ENCODE results near the gene CACNA1H. TPM values are rescaled to one million over a fixed set of nuclear protein-coding genes. Genes with fewer than 3 reads are reported as not detected.
"Not testable (repeated sequence)": the region's sequence is repeated elsewhere in the genome, so short reads cannot be mapped to it uniquely, and the experiment has no call there.

Gene CACNA1H
- total and polyA plus RNA-seq, 2 of the 8 experiments (the other 6 are each of a cell fraction or from before 2014, with no cell fraction given), result 14.0 to 28.7 TPM

DNA sequence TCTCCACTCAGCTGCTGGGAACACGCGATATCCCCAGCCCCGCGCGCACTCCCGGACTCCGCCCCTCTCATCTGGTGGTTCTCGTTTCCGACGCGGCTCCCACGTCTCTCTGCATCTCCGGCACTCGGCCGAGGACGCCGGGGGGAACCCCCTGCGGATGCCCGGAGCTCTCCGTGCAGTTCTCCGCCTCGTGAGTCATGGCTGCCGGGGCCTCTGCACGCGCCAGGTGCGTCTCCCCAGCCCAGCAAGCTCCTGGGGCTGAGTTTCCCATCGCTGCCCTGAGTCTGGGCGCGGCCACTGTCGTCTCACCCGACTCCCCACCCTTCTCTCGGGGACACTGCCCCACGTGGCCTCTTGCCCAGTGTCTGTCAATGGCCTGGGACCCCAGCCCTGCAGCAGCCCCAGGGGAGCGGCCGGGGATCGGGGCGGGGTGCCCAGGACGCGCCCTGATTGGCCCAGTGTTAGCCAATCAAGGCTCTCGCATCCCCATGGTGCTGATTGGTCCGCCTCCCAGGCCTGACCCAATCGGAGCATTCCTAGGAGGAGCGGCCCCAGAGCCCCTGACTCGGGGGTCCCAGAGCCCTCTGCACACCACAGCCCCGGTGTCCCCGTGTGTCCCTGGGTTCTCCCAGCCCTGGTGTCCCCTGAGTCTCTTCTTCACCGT is 100.9 kb downstream of the CACNA1H start:
- H4K20me1 ChIP-seq (replicated peaks in 1 of 2; ENCODE audit: control insufficient read depth in 1 of 2, insufficient read depth in 2 of 2, low read length in 2 of 2); H3K27me3 ChIP-seq (replicated peaks in 1 of 4; ENCODE audit: control insufficient read depth in 3 of 4, extremely low read depth in 1 of 4, insufficient read depth in 3 of 4, low read length in 3 of 4); H3K23ac ChIP-seq (ENCODE audit: insufficient read length); H3K4me2 ChIP-seq (ENCODE audit: insufficient read depth in 1 of 2, low read depth in 2 of 2, low read length in 2 of 2); POLR2A ChIA-PET (ENCODE audit: partially characterized antibody); H3K4me3 ChIP-seq (ENCODE audit: extremely low read depth in 1 of 4, insufficient read depth in 2 of 4, low read depth in 3 of 4, low read length in 4 of 4); H3K9me3 ChIP-seq (ENCODE audit: insufficient read depth in 2 of 2, low read depth in 1 of 2, low read length in 1 of 2); H4K8ac ChIP-seq (ENCODE audit: extremely low read depth, insufficient read depth, low read length); H2BK120ac ChIP-seq (replicated peaks; ENCODE audit: low read depth, low read length); H3K36me3 ChIP-seq (ENCODE audit: control insufficient read depth in 2 of 4, insufficient read depth in 4 of 4, low read length in 3 of 4); H3K79me1 ChIP-seq (ENCODE audit: low read depth, low read length); H3K14ac ChIP-seq (ENCODE audit: insufficient read length); H3K79me2 ChIP-seq (ENCODE audit: control insufficient read depth in 1 of 2, insufficient read depth in 2 of 2, low read length in 2 of 2); H2BK20ac ChIP-seq (ENCODE audit: low read length); H2AK5ac ChIP-seq (ENCODE audit: low read depth, low read length); H3K56ac ChIP-seq (replicated peaks; ENCODE audit: insufficient read length, low read depth, low read length); H3K9ac ChIP-seq (replicated peaks in 1 of 4; ENCODE audit: extremely low read depth in 1 of 4, low read depth in 3 of 4, low read length in 3 of 4); H3K18ac ChIP-seq (ENCODE audit: extremely low read depth, low read length); H2BK15ac ChIP-seq (ENCODE audit: low read length); H3K27ac ChIP-seq (ENCODE audit: low read depth, low read length); H4K91ac ChIP-seq (replicated peaks; ENCODE audit: insufficient read length, low read length); H3K23me2 ChIP-seq (ENCODE audit: low read depth, low read length); H2BK12ac ChIP-seq (ENCODE audit: low read depth, low read length); FAIRE-seq; DNase-seq (ENCODE audit: low read depth in 1 of 2, low spot score in 2 of 2); H3K4me1 ChIP-seq (replicated peaks in 1 of 4; ENCODE audit: control insufficient read depth in 3 of 4, insufficient read depth in 4 of 4, low read length in 3 of 4); CTCF ChIA-PET (ENCODE audit: partially characterized antibody); H2BK5ac ChIP-seq (ENCODE audit: low read depth, low read length); H2AFZ ChIP-seq (ENCODE audit: low read length); H4K5ac ChIP-seq (ENCODE audit: insufficient read length, low read depth, low read length); H3K4ac ChIP-seq (replicated peaks; ENCODE audit: insufficient read length, low read depth, low read length): not testable (repeated sequence)
- no CpG with 5 or more reads among the region's 47 CpGs for WGBS, 2 experiments (ENCODE audit: extremely low coverage in 1 of 2, insufficient coverage in 1 of 2, insufficient read length in 1 of 2, insufficient replicate concordance in 2 of 2, low coverage in 1 of 2, low lambda C conversion rate in 2 of 2, missing lambda C conversion rate in 1 of 2)

DNA sequence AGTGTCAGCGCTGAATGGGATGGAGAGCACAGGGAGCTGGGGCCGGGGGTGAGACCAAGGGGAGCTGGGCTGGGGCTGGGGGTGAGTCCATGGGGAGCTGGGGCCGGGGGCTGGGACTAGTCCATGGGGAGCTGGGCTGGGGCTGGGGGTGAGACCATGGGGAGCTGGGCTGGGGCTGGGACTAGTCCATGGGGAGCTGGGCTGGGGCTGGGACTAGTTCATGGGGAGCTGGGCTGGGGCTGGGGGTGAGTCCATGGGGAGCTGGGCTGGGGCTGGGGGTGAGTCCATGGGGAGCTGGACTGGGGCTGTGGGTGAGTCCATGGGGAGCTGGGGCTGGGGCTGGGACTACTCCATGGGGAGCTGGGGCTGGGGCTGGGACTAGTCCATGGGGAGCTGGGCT is 101.9 kb downstream of the CACNA1H start:
- H3K36me3 ChIP-seq (ENCODE audit: control insufficient read depth in 2 of 4, insufficient read depth in 4 of 4, low read length in 3 of 4); H4K91ac ChIP-seq (replicated peaks; ENCODE audit: insufficient read length, low read length); H2AFZ ChIP-seq (ENCODE audit: low read length); H2BK15ac ChIP-seq (ENCODE audit: low read length); H2BK120ac ChIP-seq (replicated peaks; ENCODE audit: low read depth, low read length); H2BK5ac ChIP-seq (ENCODE audit: low read depth, low read length); H4K8ac ChIP-seq (ENCODE audit: extremely low read depth, insufficient read depth, low read length); FAIRE-seq; DNase-seq (ENCODE audit: low read depth in 1 of 2, low spot score in 2 of 2); H2BK12ac ChIP-seq (ENCODE audit: low read depth, low read length); H3K18ac ChIP-seq (ENCODE audit: extremely low read depth, low read length); H3K4me1 ChIP-seq (replicated peaks in 1 of 4; ENCODE audit: control insufficient read depth in 3 of 4, insufficient read depth in 4 of 4, low read length in 3 of 4); H3K23ac ChIP-seq (ENCODE audit: insufficient read length); H3K14ac ChIP-seq (ENCODE audit: insufficient read length); H3K23me2 ChIP-seq (ENCODE audit: low read depth, low read length); H4K20me1 ChIP-seq (replicated peaks in 1 of 2; ENCODE audit: control insufficient read depth in 1 of 2, insufficient read depth in 2 of 2, low read length in 2 of 2); H3K27ac ChIP-seq (ENCODE audit: low read depth, low read length); POLR2A ChIA-PET (ENCODE audit: partially characterized antibody); H3K4me3 ChIP-seq (ENCODE audit: extremely low read depth in 1 of 4, insufficient read depth in 2 of 4, low read depth in 3 of 4, low read length in 4 of 4); H3K9ac ChIP-seq (replicated peaks in 1 of 4; ENCODE audit: extremely low read depth in 1 of 4, low read depth in 3 of 4, low read length in 3 of 4); H3K79me1 ChIP-seq (ENCODE audit: low read depth, low read length); H3K4me2 ChIP-seq (ENCODE audit: insufficient read depth in 1 of 2, low read depth in 2 of 2, low read length in 2 of 2); H2BK20ac ChIP-seq (ENCODE audit: low read length); H3K4ac ChIP-seq (replicated peaks; ENCODE audit: insufficient read length, low read depth, low read length); H4K5ac ChIP-seq (ENCODE audit: insufficient read length, low read depth, low read length); H3K79me2 ChIP-seq (ENCODE audit: control insufficient read depth in 1 of 2, insufficient read depth in 2 of 2, low read length in 2 of 2); H2AK5ac ChIP-seq (ENCODE audit: low read depth, low read length); H3K9me3 ChIP-seq (ENCODE audit: insufficient read depth in 2 of 2, low read depth in 1 of 2, low read length in 1 of 2); H3K56ac ChIP-seq (replicated peaks; ENCODE audit: insufficient read length, low read depth, low read length): not testable (repeated sequence)
- WGBS, 2 experiments (ENCODE audit: extremely low coverage in 1 of 2, insufficient coverage in 1 of 2, insufficient read length in 1 of 2, insufficient replicate concordance in 2 of 2, low coverage in 1 of 2, low lambda C conversion rate in 2 of 2, missing lambda C conversion rate in 1 of 2), result no CpG with 5 or more reads among the region's 3 CpGs
- CTCF ChIA-PET (ENCODE audit: partially characterized antibody), result interaction anchor here (0.6 kb wide), 2 partner anchors 103 to 1774 kb away, joined by 3 read pairs; no protein-coding TSS in a partner anchor
- peaks cover 0 to 10% (median 6%) of the 10 kb centered on the region in 4 experiments; a peak in 4 of 7 replicates for H3K27me3 ChIP-seq (replicated peaks in 1 of 4; ENCODE audit: control insufficient read depth in 3 of 4, extremely low read depth in 1 of 4, insufficient read depth in 3 of 4, low read length in 3 of 4)
